ENCODE measurements around the gene ZNF106.

GRCh38 chr15:42449770-42450424 lies 41.0 kb downstream of the ZNF106 start:
- TF ChIP-seq EZH2 (IDR thresholded peaks at IDR 0.05; ENCODE audit: insufficient read depth, low read length): no peak
- no peak for TF ChIP-seq CTCF (IDR thresholded peaks at IDR 0.05; ENCODE audit: insufficient read depth, low read depth, low read length)
